IPS-NIHi11 (cell line): Measurements from ENCODE around the gene PSAP.
A peak's percentile ranks its signal among the peaks of the same experiment; 100 is the strongest.

Source experiments
- DNase-seq: peaks from one replicate; pipeline ENCODE4 v3.0.0; 2012; ENCODE audit warnings: mixed read lengths, low spot score

Gene PSAP

DNA sequence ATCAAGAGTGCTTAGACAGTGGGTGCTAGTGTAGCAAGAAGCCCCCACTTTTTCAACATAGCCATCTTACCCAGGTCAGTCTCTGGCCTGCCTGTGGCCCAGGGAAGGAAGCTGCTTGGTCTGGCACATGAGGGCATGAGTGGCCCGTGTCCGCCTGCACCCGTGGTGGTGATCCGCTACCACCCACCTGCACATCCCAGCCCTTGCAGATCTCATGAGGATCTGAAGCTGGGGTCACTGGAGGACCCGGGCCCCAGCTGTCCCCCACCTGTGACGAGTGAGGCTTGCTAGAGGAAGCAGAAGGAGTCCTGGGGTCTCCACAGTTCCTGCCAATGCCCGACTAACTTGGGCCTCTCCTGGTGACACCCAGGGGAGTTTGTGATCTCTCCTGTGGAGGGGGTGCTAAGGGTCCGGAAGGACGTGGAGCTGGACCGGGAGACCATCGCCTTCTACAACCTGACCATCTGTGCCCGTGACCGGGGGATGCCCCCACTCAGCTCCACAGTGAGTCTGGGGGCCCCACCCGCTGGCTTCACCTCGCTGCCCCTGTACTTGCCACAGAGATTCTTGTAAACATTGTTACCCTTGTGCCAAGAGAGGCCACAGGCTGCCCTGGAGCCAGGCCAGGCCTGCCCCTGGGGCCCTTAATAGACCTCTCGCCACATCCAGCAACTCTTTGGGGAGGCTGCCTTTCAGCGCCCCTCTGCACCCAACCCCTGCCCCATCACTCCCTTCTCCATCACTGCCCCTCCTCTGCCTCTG, 67.0 kb downstream of the PSAP start:
- DNase-seq = no peak

DNA sequence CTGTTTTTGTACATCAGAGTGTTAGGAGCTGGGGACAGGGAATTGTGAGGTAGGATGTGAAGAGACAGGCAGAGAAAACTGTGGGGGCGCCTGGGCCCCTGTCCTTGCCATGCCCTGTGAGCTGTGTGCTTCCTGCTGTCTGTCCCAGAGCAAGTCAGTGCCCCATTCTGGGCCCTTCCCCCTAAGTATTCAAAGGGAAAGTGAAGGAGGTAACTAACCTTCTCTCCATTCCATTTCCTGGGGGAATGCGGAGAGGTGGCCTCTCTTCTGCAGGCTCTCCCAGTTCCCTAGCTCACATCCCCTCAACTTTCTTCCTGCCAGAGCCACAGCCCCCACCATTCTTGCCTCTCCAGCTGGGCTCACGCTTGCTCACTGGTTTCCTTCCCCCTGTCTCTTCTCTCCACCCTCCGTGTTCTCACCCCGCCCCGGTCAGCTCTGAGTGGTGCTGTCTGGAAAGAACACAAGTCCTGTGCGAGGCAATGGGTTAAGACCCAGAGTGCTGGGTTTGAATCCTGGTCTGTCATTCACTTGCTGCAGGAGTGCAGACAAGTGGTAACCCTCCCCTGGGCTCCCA, 68.0 kb downstream of the PSAP start:
- no peak for DNase-seq

DNA sequence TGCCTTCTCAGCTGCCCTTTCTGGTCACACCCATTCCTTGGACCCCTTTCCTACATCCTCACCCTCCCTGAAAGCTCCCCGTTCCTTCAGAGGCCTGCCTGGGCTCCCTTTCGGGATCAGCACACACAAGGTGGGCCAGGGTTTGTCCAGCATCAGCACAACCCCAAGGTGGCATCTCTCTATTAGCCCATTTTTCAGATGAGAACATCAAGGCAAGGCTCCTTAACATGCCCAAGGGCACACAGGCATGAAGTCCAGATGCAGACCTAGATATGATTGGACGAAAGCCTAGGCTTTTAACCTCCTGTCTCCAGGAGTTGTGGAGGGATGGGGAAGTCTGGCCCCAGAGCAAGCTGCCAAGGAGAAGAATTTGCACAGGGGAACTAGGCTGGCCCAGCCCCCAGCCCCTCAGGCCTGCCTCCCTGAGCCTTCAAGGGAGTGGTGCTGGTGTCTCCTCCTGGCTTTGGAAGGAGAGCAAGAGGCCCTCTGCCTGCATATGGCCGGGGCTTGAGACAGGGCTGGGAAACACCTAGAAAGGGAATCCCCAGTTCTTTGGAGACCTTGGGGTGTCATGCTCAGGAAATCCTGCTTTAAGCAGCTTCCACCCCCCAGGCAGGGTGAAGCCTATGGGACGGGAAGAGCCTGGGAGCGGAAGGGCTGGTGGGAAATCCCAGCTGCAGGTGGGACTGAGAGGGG, 68.7 kb downstream of the PSAP start:
- no peak for DNase-seq

DNA sequence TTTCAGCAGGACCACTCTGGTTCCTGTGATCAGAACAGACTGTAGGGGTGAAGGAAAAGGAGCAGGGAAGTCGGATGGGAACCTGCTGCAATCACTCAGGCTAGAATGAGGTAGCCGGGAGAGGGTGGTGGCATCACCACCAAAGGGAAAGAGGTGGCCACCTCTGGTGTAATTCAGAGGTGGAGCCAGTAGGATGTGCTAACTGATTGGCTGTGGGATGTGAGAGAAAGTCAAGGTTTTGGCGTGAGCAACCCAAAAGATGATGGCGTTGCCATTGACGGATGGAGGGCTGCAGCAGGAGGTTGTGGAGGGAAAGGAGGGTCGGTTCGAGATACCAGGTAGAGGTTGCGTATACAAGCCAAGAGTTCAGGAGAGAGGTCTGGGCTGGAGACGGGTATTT, 70.3 kb downstream of the PSAP start:
- peak; percentile 55 for DNase-seq

DNA sequence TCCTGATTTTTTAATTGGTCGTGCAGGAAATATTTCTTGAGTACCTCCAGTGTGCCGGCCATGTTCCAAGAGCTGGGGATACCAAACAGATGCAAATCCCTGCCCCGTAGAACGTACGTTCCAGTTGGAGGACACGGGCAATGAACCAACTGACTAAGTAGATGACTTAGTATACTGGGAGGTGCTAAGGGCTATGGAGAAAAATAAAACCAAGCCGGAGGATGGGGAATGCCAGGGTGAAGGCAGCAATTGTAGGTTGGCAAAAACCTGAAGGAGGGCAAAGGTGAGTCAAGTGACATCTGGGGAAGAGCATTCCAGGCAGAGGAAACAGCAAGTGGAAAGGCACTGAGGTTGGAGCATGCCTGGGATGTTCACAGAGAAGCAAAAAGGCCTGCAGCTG, 70.9 kb downstream of the PSAP start:
- no peak for DNase-seq

DNA sequence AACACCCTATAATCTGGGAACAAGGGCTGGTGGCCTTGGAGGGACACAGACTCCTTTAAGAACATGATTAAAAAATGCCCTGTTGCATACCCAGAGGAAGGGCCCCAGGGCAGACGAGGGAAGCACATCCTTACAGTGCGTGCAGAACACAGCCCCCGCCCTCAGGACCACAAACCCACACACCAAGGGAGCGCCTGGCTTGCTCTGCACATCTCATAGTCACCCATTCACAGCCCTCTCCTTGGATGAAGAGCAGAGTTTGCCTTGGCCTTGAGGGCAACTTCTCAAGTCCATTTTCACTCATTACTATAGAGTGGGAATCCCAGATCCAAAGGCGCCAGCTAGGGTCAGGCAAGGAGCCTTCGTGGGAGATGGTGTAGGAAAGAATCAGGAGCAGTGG, 71.4 kb downstream of the PSAP start:
- DNase-seq = no peak

DNA sequence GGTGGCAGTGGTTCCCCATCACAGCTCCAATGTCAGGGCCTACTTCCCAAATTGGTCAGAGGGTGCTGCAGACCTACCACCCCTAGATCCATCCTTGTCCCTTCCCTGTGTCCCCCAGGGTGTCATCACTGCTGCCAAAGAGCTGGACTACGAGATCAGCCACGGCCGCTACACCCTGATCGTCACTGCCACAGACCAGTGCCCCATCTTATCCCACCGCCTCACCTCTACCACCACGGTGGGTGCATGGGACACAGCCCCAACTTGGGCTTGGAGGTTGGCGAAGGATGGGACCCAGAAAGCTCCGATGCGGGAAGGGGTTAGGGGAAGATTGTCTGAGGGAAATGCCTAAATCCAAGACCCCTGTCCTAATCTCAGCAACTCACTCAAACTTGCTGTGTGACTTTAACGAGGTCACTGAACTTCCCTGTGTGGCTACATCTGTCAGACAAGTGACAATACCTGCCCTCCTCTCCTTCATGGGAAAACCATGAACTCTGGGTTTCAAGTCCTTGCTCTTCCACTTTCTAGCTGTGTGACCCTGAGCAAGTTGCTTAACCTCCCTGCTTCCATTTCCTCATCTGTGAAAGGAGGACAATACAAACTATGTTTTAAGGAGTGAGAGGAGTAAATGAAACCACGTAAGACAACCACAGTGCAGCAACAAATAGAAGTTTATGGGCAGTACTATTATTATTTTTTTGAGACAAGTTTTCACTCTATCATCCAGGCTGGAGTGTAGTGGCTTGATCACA, 72.8 kb downstream of the PSAP start:
- DNase-seq = no peak

DNA sequence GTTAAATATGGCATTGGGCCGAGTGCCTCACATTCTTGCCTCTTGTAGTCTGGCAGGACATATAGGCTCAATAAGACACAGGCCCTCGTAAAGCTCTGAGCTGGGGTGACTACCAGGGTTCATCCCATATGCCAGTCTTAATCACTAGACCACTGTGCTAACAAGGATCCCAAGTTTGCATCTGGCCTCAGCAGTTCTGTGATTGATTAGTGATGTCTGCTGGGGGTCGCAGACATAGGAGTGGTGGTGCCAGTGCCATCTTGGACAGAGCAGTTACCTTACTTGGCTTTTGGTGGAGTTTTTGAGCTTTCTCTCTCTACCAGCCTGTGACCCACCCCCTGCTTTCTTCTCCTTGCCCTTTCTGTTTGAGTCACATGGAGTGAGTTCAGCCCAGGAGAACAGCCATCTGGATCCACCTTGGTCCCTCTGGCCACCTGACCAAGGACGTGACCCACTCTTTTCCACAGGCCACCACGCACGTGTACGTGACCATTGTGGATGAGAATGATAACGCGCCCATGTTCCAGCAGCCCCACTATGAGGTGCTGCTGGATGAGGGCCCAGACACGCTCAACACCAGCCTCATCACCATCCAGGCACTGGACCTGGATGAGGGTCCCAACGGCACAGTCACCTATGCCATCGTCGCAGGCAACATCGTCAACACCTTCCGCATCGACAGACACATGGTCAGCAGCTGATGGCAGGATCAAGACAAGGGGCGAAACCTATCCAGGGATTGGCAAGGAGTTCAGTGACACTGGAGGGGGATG, 73.7 kb downstream of the PSAP start:
- DNase-seq = no peak

DNA sequence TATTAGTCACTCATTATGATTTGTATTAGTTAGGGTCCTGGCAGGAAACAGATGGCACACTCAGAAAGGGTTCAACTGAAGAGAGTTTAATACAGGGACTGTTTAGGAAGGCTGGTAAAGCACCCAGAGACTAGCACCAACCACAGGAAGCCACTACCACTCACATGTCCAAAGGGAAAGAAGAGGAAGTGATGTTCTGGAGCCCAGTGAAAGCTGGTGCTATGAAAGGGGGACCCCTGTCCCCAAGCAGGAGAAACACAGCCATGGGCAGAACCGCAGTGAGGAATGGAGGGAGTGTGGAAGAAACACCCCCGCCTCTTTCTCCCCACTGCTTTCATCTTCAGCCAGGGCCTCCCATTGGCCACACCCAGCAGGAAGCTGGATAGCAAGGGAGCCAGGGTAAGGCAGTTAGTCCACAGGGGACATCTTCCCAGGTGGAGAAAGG, 74.5 kb downstream of the PSAP start:
- no peak for DNase-seq

DNA sequence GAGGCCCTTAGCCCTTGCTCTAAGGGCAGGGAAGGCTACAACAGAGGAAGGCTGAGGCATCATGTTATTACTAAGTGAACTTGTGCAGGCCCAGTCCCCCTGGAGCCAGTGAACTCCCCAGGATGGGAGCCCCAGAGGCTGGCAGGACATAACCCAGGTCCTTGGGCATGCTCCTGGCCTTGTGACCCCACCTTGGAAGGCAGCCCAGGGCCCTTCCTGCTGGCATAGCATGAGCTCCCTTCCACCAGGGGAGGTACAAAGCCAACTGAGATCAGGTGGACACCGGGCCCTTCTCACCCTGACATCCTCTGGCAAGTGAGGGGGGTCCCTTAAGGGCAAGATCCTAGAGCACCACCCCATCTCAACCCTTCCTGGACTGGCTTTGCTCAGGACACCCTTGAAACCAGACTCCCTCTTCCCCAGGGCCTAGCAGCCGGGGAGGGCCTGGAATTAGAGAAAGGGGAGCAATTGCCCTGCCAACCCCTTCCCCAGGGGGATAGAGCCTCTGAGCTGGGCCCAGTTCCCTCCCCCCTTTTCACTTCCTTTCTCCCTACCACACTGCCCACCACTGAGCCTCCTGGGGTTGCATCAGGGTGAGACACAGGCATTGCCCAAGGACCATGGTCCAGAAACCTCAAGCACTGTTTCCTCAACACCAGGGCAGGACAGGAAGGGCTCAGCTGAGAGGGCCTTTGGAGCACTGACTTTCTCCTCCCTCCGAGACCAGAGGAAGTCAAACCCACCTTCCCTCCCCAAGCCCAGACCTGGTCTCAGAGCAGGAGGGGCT, 75.9 kb downstream of the PSAP start:
- no peak for DNase-seq

DNA sequence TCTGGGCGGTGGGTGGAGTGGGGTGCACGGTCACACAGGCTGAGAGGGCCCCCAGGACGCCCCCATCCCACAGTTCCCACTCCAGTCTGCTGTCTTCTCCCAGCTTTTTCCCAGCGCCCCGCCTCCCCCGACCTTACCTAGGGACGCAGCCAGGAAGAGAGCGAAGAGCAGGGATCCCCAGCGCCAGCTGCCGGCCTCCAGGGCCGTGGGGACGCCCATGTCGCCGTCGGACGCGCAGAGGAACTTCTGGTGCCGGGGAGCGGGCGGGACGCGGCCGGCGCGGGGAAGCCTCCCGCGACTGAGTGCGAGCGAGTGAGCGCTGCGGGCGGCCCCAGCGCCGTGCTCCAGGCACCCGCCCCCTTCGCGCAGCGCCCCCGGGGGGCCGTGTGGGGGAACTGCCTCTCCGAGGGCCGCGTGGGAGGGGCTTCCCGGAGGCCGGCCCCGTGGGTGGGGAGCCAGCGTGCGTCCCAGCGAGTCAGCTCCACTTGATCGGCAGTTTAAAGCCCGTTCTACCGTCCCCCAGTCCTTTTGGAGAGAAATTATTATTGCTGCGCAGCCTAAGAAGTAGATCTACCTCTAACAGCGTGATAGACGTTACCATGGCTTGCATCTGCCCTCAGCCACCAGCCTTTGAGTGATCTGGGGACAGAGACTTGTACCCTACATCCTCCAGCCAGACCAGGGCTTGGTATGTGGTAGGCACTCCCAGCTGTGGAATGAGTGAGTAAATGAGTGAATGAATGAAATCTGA, 77.7 kb downstream of the PSAP start, which contains the start of gene VSIR:
TSS of gene VSIR (minus strand) at position 300 of the 751 bp plus-strand sequence. CDS start at position 219, 81 bp downstream.
- peak; percentile 96 for DNase-seq

DNA sequence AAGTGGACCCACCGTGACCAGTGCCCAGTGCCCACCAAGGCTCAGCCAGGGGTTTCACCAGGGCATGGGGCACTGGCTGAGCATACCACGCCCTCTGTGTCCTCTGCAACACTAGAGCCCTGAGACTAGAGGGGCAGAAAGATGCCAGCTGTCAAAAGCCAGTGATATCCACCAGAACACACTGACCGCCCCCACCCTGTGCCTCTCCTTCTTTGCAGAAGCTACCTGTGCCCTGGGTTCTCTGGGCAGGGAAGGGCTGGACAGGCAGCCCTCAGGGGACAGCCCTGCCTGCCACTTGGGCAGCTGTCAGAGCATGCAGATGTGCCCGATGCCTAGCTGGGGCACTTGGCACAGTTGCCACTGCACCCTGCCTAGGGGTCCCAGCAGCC, 78.2 kb downstream of the PSAP start:
- no peak for DNase-seq

DNA sequence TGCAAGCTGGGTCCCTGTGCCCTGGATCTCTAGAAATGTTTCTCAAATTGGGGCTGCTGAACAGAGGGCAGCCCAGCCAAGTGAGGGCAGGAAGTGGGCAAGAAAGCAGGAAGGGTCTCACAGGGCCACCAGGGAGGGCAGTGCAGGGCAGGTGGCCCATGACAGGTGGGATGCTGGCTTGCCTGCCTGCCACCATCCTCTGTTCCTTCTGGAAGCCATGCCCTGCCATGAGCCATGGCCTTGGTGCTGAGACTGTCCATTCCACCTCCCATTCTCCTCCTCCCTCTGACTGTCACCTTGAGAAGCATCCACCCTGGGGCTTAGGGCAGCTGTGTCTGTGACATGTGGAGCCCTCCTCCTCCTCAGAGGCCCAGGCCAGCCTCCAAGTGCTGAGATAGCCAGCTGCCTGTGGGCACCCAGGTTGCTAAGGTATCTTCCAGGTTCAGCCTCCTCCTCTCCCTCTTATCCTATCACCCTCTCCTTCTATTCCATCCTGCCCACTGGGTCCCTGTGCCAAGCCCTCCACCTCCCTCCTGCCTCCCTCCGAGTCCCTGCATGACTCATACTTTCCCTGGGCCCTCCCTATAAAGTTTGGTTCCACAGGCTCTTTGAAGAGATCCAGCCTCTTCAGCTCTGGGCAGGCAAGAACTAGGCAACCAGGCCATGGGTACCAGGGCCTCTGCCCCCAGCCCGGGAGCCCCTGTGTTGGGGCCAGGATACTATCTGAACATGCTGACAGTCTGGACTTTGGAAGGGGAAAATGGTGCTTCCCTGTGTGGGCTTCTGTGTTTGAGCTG, 79.0 kb downstream of the PSAP start:
- no peak for DNase-seq

DNA sequence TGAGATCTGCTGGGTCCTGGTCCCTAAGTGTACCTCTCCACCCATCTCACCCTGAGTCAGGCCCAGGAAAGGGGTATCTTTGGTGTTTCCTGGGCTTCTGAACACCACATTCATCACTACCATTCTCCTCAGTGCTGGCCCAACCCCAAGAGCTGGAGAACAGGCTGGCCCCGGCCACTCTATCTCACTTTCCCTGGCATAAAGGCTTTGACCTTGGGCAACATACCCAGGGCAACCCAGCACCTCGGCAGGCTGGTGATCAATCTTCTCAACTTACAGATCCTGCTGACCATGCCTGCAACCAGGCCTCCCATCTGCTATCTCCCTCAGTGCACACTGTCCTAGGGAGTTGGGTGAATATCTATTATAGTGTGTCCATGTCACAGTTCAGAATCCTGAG, 79.8 kb downstream of the PSAP start:
- no peak for DNase-seq

DNA sequence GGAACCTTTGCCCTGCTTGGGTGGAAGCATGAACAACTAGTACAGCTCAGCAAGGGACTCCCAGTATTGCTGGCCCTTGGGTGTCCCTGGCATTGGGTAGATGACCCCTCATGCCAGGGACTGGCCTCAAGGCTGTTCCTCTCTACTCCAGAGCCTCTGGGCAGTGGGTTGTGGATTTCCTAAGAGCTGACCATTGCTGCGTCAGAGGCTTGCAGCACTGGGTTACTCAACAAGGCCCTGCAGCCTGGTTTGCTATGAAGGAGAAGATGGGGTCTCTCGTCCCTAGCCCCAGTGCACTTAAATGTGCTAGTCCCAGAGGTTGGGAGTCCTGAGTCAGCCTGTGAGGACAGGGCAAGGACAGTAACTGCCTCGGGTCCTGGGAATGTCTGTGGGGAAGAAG, 80.3 kb downstream of the PSAP start:
- DNase-seq = no peak

DNA sequence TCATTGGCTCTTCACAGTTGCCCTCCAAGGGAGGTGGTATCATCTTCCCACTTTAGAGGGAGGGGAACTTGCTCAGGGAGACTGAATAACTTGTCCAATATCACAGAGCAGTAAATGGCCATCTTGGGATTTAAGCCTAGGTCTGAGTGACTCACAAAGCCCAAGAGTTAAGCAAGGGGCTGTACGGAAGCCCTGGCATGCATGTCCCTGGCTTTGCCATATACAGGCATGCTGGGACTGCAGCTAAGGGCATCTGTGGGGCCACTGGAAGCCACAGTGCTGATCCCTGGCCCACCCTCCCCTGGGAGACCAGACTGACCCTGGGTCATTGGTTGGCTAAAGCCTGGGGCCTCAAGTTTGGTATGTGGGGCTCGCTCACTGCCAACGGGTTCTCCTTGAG, 80.8 kb downstream of the PSAP start:
- DNase-seq = no peak

DNA sequence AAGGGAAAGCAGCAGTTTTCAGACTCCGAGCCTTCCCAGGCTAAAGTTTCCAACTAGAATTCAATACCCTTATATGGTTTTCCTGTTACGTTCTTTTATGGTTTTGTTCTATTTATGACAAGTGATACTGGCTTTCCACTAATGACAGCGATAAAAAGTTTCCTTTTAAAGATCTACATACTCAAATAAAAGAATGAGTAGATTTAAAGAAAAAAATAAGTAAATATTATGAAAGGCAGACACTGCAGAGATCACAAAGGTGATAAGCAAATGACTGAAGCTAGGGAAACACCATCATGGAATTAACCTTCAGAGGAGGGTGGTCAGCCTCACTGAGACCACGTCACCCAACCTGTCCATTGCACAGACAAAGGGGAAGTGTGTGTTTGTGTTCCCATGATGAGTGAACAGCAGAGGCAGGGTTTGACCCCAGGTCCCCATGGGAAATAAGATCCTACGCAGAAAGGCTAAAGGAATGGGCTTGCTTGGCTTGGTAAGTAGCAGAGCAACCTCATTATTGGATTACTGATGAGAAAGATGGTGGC, 81.7 kb downstream of the PSAP start:
- DNase-seq = no peak

DNA sequence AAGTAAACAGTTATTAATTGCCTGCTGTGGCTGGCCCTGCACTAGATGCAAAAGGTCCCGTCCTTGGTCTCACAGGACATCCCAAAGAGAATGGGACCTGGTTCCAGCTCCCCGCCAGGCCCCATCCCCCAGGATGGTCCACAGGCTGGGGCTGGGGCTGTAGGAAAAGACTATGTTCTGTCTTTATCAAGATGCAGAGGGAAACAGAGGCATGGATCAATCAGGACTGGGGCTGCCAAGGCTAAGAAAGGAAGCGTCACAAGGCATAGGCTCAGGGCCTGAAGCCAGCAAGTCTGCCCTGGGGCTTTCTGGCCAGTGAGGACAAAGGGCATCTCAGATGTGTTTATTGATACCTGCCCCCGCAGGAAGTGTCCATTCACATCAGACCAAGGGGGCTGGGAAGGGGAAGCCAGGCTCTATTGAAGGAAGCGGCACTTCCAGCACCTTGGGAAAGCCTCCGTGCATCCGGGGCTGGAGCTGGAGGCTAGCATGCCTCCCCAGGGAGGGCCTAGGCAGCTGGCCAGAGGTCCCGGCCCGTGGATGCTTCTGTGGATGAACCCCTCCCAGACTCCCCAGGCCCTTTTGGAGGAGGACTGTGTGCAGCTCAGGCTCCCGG, 83.5 kb downstream of the PSAP start:
- DNase-seq = no peak
